ELR (cell line): Measurements from ENCODE around the gene PLEKHB2.
"Not testable (repeated sequence)": the region's sequence is repeated elsewhere in the genome, so short reads cannot be mapped to it uniquely, and the experiment has no call there.

ENCODE experiments used
- DNase-seq: peaks from one replicate; pipeline ENCODE4 v3.0.0-alpha.2; 2015; ENCODE audit warnings: low read depth

The PLEKHB2 gene, protein sequence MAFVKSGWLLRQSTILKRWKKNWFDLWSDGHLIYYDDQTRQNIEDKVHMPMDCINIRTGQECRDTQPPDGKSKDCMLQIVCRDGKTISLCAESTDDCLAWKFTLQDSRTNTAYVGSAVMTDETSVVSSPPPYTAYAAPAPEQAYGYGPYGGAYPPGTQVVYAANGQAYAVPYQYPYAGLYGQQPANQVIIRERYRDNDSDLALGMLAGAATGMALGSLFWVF

DNA sequence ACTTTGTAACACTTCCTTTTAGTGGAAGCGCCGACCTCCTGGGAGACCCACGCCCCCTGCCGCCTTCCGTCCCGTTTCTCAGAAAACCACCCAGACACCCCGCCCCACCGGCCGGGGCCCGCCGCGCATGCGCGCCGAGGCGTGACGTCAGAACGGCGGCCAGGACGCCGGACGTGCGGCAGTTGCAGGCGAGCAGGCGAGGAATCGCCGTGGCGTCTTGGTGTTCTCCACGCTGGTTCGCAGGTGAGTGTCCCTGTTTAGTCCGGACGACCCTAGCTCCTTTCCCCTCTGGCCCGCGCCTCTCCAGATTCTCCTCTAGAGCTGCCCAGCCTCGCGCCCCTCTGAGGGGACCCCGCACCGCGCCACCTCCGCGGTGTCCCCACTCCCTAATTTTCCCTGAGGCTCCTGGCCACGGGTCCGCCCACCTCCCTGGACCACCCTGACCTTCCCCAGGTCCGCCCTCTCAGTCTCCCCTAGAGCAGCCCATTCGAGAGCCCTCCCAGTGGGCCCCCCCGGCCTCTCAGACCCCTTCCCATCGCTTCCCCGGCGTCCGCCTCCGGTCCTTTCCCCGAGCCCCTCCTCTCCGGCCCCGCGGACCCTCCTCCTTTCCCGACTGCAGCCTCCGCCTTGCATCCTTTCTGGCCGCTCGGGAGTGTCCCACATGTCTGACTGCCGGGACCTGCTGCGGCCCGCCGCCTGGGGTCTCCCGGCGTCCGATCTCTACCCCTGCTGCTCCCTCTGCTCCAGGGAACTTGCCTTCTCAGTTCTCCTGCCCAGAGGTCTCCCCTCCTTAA is at the start of gene PLEKHB2:
PLEKHB2 (plus strand) TSS at position 181 of the 794 bp plus-strand sequence. CDS start 15,606 bp downstream, outside the sequence.
- DNase-seq: peak; percentile 85

DNA sequence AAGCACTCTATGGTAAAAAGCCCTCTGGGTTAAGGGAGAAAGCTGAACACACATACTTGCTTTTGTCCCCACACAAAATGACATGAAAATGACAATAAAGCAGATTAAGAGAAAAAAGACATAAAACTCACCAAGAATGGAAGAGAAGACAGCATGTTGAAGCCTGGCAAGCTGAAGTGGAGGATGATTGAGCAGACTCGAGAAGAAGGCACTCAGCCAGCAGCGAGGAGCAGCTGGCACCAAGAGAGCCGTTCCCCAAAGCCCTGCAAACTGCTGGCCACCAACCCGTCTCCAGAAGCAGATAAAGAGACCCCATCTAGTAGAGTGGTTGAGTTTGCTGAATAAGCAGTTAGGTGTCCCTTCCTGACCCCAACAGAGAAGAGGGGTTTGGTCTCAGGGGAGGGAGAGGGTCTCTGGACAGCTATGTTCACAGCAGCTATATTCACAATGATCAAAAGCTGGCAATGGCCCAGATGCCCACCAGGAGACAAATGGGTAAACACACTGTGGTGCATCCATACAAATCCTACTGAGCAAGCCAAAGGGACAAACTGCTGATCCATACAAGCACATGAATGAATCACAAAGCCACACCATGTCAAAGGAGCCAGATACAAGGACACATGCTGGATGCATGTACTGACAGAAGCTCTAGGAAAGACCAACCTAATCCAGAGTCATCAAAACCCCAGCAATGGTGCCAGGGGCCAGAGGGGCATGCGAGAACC is 48.8 kb upstream of the PLEKHB2 start:
- DNase-seq: no peak

DNA sequence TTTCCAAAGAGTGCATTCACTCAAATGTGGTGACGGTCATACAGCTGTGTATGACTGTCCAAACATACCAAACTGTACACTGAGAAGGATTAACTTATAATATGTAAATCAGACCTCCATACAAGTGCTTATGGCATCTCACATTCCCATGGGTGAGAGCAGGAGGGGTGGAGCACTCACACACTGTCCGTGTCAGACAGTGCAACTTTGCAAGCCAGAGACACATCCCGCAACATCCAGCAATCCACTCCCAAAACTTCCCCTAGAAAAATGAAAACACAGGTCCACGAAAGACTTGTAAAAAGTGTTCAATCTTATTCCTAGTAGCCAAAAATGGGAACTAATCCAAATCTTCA is 48.2 kb upstream of the PLEKHB2 start:
- DNase-seq: no peak

DNA sequence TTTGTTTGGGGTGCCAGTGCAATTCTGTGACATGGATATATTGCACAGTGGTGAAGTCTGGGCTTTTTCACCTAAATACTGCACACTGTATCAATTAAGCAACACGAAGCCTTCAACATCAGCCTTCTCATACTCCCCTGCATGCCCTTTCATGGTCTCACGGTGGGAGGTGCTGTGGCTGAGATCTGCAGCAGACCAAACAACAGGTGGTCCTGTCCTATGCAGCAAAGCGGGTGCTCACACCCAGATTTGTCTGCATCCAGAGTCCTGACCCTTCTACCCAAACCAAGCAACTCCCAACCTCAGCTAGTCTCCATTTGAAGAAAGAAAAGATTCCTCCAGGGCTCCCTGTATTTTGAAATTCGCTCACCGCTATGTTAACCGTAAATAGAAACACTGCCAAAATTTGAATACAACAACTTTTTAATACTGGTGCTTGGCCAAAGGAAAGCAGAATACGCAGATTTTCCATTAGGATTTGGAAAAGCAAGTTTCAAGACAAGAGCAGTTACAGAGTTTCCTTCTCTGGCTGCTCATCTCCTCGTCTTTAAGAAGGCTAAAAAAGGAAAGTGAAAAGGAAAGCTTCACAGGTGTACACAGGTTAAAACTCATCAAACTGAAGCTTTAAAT is 46.8 kb upstream of the PLEKHB2 start:
- no peak for DNase-seq

DNA sequence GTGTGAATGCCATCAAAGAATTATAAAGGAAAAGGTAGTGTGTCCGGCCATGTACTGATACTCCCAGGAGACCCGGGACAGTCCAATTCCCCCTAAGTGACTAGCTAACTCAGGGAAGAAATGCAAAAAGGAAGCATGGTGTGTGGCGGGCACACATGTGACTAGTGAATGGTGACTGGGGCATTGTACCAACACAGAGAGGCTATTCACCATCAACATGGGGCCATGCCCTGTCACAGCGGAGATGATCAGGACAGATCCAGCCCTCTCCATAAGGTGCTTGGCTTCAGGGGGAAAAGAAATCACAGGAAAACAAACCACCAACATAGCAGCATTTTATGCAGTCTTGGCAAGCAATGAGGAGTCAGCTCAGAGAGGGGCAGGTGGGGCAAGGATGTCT is 46.2 kb upstream of the PLEKHB2 start:
- DNase-seq: no peak

DNA sequence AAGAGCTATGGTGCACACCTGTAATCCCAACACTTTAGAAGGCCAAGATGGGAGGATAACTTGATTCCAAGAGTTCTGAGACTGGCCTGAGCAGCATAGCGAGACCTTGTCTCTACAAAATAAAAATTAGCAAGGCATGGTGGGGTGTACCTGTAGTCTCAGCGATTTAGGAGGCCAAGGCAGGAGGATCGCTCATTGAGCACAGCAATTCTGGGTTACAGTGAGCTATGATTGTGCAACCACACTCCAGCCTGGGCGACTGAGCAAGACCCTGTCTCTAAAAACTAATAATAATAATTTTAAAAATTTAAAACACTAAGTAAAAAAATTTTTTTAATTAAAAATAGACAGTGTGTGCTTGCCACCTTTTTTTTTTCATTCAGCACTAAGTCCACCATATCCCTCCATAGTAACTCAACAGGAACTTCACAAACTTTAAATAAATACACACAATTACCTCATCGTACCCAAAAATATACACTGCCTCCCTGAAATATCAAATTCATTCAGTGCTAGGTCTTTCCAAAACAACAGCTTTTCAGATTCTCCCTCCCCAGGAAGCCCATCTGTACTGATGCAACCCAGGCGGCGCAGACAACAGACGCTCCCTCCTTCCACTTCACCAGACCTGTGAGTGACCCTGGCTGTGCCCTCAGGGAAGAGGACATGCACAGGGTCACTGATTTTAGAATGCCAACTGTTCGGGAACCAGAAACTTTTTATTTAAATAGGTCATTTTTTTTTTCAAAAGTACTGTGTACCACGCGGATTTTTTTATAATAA is 41.4 kb upstream of the PLEKHB2 start:
- no peak for DNase-seq

DNA sequence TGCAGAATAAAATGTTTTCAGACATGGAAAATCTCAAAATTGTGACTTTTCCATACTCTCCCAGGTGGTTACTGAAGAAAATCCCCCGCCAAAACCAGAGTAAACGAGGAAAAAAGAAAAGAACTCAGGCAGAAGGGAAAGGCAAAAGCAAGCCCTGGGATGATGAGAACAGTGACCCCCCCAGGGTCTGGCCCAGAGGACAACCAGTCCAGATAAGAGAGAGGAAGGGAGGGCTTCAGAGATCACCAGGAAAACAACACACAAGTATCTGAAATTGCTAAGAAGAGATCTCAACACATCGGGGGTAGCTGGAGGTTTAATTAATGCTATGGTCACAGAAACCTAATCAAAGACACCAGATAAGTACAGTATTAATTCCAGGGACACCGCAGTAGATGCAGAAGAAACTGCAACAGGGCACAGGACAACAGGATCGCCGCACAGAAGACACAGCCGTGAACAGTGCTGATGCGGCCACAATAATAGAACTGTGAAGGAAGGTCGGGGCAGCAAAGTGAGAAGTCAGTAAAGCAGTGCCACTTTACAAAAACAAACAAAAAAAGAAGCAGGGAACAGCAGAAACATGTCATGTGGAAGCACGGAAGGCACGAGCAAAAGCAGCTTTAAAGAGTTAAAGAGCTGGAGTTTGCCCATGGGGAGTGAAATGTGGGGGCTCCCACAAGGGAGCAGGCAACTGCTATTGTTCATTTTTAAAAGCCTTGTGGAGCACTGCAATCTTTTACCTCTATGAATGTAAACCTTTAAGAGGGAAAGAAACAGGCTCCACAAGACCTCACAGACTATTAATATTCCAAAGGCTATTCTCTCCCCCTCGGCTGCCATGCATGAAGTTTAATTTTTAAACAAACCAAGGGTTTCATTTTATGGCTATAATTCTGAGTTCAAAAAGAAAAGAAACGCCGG is 40.3 kb upstream of the PLEKHB2 start:
- DNase-seq: no peak

DNA sequence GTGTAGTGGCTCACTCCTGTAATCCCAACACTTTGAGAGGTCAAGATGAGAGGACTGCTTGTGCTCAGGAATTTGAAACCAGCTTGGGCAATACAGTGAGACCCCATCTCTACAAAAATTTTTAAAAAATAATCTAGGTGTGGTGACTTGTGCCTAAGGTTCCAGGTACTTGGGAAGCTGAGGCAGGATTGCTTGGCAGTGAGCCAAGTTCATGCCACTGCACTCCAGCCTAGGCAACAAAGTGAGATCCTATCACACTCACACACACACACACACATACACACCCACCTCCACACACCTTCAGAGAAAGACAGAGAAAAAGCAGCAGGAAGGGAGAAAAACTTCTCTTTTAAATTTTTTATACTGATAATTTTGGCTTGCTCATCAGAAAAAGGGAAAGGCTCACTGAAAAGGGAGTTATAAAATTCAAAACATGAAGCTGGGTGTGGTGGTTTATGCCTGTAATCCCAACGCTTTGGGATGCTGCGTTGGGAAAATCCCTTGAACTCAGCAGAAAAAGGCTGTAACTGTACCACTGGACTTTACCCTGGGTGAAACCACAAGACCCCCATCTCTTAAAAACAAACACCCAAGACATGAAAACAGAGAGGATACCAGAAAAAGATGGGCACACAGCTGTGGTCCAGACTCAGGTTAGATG is 37.5 kb upstream of the PLEKHB2 start:
- DNase-seq: no peak

DNA sequence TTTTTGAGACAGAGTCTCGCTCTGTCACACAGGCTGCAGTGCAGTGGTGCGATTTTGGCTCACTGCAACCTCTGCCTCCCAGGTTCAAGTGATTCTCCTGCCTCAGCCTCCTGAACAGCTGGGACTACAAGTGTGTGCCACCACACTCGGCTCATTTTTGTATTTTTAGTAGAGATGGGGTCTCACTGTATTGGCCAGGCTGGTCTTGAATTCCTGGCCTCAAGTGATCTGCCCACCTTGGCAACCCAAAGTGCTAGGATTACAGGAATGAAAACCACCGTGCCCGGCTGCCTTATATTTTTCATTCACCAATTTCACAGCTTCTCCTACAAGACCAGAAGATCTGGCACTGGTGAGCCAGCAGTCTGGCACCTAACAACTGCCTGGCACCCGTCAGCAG is 37.0 kb upstream of the PLEKHB2 start:
- not testable (repeated sequence) for DNase-seq

DNA sequence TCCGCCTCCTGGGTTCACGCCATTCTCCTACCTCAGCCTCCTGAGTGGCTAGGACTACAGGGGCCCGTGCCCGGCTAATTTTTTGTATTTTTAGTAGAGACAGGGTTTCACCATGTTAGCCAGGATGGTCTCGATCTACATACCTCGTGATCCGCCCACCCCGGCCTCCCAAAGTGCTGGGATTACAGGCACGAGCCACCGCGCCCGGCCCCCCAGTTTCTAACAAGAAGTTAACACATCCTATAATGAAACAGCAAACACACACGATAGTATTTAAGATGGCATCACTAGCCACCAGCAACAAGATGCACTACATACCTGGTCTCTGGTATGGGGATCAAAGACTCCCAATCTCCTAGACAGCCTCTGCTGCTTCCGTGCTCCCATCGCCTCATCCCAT is 29.6 kb upstream of the PLEKHB2 start:
- DNase-seq: not testable (repeated sequence)

DNA sequence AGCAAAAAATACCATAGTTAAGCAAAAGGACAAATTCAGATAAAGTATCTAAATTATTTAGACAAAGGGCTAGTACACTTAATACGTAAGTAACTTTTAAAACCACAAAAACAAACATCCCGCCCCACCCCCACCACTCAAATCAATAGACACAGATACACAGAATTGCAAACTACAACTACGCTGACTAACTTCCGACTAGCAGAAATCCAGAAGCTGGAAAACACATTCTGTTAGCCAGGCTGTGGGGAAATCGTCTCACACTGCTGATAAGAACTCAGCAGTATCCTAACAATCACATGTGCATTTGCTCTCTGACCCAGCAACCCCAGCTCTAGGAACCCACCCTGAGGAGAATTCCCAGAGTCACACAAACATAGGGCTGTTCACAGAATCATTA is 28.4 kb upstream of the PLEKHB2 start:
- DNase-seq: no peak

DNA sequence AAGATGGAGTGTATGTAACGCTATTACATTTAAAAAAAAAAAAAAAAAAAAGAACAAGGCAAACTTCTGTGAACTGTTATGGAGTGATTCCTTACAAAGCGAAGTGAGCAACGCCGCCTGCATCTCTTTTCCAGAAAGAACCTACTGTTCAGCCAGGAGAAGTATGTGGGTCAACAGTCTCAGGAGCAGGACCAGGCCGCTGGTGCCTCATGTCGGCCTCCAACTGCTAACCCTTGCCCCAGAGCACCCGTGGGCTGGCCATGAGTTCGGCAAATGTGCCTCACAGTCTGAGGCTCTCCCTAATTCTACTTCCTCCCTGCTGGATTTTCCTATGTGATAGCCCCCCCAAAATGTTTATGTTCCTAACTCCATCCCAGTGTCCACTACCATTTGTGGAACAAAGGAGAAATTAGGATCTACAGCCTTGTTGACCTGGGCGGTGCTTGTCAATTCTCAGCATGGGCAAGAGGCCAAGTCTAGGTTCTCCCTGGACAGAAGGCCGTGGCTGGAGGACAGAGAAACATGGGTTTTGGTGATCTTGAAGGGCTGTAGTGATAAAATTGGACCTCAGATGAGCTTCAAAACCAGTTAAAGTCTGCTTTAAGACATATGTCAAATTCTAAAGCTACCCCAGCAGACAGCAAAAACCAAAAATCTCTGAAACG is 27.8 kb upstream of the PLEKHB2 start:
- DNase-seq: no peak

DNA sequence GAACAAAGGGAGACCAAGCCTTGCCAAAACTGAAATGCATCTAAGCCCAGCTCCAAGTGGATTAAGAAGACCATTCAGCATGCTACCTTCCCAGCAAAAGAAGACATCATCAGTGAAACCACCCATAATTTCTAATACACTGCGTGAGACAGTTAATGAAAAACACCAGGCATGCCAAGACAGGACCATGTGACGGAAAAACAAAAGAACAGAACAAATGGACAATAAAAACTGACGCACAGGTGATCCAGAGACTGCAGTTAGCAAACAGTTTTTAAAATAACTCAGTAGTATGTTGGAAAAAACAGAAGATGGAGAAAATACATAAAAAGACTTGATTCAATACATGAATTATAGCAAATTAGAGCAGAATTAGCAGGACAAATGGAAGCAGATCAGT is 27.2 kb upstream of the PLEKHB2 start:
- DNase-seq: no peak

DNA sequence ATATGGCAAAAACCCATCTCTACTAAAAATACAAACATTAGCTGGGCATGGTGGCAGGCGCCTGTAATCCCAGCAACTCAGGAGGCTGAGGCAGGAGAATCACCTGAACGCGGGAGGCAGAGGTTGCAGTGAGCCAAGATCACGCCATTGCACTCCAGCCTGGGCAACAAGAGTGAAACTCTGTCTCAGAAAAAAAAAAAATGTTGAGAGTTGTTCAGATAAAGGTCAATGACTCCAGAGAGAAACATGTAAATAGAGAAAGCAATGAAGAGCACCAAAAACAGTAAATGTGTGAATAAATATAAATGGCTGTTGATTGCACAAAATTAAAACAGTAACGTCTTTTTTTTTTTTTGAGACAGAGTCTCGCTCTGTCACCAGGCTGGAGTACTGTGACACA is 25.2 kb upstream of the PLEKHB2 start:
- not testable (repeated sequence) for DNase-seq

DNA sequence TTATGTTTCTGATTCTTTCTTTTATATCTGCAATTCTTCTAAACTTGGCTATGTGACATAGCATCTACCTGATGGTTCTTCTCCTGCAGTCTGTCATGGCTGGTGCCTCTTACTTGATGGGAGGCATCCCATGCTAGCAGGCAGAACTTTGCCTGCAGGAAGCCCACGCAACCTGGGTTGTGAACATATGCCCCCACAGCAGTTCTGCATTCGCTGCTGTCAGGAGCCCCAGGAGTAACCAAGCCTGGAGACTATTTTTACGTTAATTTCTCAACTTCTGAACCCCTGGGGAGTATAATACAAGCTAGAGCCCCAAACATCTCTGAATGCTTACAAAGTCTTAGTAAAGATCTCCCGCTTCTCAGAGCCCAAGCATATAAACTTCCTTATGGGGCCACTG is 23.9 kb upstream of the PLEKHB2 start:
- DNase-seq: no peak

DNA sequence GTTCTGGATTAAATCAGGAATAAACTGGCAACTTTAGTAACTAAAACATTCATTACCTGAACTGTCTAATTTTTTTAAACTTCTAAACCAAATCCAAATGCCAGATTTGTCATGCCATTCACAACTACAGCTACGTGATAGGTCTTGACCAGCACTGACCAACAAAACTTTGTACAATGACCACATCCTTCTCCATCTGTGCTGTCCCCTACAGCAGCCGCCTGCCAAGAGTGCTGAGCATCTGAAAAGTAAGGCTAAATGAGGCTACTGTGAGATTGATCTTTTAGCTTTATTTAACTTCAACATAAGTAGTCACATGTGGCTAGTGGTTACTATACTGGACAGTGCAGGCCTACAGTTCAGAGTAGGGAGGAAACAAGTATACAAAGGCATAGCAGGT is 19.5 kb upstream of the PLEKHB2 start:
- DNase-seq: no peak

DNA sequence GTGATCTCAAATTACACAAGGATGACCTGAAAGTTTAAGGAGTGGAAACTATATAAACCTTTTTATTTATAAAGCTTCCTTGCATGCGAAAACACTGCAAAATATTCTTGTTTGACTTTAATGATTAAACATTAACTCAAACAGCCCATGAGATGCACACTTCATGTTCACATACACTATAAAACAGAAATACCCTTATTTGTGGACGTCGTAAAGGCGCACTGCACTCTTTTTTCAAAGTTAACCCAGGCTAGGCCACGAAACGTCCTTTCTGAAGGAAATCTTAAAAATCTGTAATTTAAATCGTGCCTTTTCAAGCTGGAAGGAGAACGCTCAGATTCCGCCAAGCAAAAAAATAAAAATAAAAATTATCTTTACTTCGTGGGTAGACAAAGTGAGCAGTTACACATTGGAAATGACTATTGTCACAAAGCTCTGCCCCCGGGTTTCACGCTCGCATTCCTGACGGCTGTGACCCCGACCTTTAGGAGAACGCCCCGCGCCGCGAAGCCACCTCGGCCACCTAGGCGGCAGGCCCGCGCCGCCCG is 12.6 kb upstream of the PLEKHB2 start:
- peak; percentile 10 for DNase-seq

DNA sequence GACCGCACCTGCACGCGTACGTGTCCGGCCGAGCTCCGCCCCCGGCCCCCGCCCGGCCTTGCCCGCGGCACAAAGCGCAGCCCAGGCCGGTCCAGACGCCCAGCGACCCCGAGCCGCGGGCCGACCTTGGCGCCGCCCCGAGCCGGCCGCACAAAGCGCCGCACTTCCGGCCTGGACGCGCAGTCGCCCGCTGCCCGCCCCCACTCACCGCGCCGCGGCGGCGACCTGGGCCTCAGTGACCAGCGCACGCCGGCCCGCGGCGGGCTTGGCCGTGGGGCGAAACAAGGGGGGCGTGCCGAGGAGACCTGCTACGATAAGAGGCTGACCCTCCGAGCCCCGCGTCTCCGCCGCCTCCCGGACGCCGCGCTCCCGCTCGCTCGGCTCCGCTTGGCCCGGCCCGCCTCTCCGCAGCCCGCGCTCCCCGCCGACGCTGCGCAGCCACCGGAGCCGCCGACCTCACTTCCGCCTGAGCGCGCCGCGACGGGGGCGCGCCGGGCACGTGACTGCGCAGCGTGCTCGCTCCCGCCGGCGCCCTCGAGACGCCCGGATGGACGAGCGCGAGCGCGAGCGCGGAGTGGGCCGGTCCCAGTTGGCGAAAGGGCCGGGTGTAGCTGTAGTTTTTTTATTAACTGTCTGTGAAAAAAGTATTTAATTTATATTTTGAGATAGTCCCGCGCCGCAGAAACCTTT is 12.0 kb upstream of the PLEKHB2 start, which contains the start of gene FAM168B:
FAM168B (minus strand) TSS at position 455 of the 690 bp plus-strand sequence. CDS start 10,814 bp downstream, outside the sequence.
- DNase-seq: peak; percentile 92
